Measurements from ENCODE around the gene NOP56. TPM values are rescaled to one million over a fixed set of nuclear protein-coding genes. Genes with fewer than 3 reads are reported as not detected.

NOP56 gene
- total and polyA plus RNA-seq, 2 donors (not counting 3 experiments of a cell fraction or from before 2014, with no cell fraction given) = 151 to 329 TPM

DNA sequence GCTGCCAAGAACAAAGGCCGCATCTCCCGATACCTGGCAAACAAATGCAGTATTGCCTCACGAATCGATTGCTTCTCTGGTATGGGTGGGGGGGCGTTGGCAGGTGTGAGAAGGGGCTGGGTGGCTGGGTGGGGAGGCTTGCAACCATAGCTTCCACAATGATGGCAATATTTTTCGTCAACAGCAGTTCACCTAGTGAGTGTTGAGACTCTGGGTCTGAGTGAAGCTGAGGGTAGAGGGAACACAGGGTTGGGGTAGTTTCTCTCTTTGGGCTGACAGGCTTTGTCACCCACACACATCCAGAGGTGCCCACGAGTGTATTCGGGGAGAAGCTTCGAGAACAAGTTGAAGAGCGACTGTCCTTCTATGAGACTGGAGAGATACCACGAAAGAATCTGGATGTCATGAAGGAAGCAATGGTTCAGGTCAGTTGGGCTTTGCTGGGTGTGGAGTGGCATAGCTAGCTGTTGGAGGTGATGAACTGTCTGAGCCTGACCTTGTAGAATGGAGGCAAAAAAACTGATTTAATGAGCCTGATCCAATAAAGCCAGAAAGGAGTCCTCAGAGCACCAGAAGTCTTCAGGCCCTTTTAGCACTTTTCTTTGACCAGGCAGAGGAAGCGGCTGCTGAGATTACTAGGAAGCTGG is 4.2 kb downstream of the NOP56 start:
- H3K4me1 ChIP-seq (ENCODE audit: control insufficient read depth, extremely low read depth, insufficient read depth, low read length) = peaks cover 19% of the 10 kb centered on the region
- H4K20me1 ChIP-seq (replicated peaks; ENCODE audit: control insufficient read depth, extremely low read depth, insufficient read depth, low read length) = peaks cover 3% of the 10 kb centered on the region
- H3K36me3 ChIP-seq (ENCODE audit: control insufficient read depth in 2 of 2, extremely low read depth in 1 of 2, insufficient read depth in 2 of 2, low read length in 2 of 2) = peaks cover 33 to 55% of the 10 kb centered on the region in 2 experiments
- POLR2A ChIA-PET = no interaction called here
- H3K9me1 ChIP-seq (replicated peaks; ENCODE audit: control insufficient read depth, extremely low read depth, insufficient read depth, low read length) = no peaks in the 10 kb centered on the region
- H2AFZ ChIP-seq (ENCODE audit: low read depth, low read length) = no peak overlapping the region
- FAIRE-seq (no peak), DNase-seq (ENCODE audit: low read depth, low spot score) (no peak)
- no peaks in the 10 kb centered on the region for H3K27me3 ChIP-seq (ENCODE audit: control insufficient read depth in 2 of 2, insufficient read depth in 2 of 2, low read length in 2 of 2)
- CTCF ChIA-PET = interaction anchor here (1.2 kb wide), 1 partner anchor 10 kb away, joined by 3 read pairs; no protein-coding TSS in a partner anchor
- H3K27ac ChIP-seq (ENCODE audit: insufficient read depth, low read depth, low read length) = no peak overlapping the region
- H3K4me3 ChIP-seq (replicated peaks in 1 of 3; ENCODE audit: insufficient read depth in 1 of 3, low read depth in 1 of 3, low read length in 3 of 3) = no peak overlapping the region
- H3K9me3 ChIP-seq (replicated peaks; ENCODE audit: control insufficient read depth, insufficient read depth, low read length) = no peaks in the 10 kb centered on the region
- no TSS peak for BruUV-seq (replicated peaks)
- no peak for TF ChIP-seq GATA2 (IDR thresholded peaks at IDR 0.05; ENCODE audit: insufficient read depth, insufficient read length, low read depth, low read length)
- TF ChIP-seq, protein P1, sequence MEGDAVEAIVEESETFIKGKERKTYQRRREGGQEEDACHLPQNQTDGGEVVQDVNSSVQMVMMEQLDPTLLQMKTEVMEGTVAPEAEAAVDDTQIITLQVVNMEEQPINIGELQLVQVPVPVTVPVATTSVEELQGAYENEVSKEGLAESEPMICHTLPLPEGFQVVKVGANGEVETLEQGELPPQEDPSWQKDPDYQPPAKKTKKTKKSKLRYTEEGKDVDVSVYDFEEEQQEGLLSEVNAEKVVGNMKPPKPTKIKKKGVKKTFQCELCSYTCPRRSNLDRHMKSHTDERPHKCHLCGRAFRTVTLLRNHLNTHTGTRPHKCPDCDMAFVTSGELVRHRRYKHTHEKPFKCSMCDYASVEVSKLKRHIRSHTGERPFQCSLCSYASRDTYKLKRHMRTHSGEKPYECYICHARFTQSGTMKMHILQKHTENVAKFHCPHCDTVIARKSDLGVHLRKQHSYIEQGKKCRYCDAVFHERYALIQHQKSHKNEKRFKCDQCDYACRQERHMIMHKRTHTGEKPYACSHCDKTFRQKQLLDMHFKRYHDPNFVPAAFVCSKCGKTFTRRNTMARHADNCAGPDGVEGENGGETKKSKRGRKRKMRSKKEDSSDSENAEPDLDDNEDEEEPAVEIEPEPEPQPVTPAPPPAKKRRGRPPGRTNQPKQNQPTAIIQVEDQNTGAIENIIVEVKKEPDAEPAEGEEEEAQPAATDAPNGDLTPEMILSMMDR (IDR thresholded peaks at IDR 0.05; ENCODE audit: extremely low read depth in 1 of 2, insufficient read depth in 1 of 2, low read depth in 1 of 2, low read length in 2 of 2) = no peak
- TF ChIP-seq, protein P2, sequence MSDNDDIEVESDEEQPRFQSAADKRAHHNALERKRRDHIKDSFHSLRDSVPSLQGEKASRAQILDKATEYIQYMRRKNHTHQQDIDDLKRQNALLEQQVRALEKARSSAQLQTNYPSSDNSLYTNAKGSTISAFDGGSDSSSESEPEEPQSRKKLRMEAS (IDR thresholded peaks at IDR 0.05; ENCODE audit: insufficient read depth, insufficient read length) = no peak
- no peak for TF ChIP-seq FOS (IDR thresholded peaks at IDR 0.05; ENCODE audit: borderline replicate concordance, insufficient read depth, low read length)
- no peak for TF ChIP-seq POLR2A (IDR thresholded peaks at IDR 0.05; ENCODE audit: low read depth, low read length)
- TF ChIP-seq EZH2 (IDR thresholded peaks at IDR 0.05; ENCODE audit: borderline replicate concordance, low read depth, low read length, severe bottlenecking) = no peak
- no peak for TF ChIP-seq JUN (IDR thresholded peaks at IDR 0.05; ENCODE audit: borderline replicate concordance, insufficient read depth, insufficient read length, low read depth)
- TF ChIP-seq MYC (IDR thresholded peaks at IDR 0.05; ENCODE audit: low read depth, low read length) = no peak
- no peak for TF ChIP-seq POLR2AphosphoS5 (IDR thresholded peaks at IDR 0.05; ENCODE audit: insufficient read depth, low read depth, low read length)
- H3K4me2 ChIP-seq (ENCODE audit: insufficient read depth, low read length) = no peak overlapping the region
- H3K79me2 ChIP-seq (ENCODE audit: control insufficient read depth, insufficient read depth, low read length) = peaks cover 55% of the 10 kb centered on the region
- H3K9ac ChIP-seq (replicated peaks; ENCODE audit: extremely low read depth, insufficient read depth, low read length) = no peak overlapping the region
- intact Hi-C loops (cut with micrococcal nuclease) = loop anchor here (10.0 kb wide), 1 partner anchor 552 kb away; the partner anchor contains the start of gene STK35
- dilution Hi-C loops (cut with MboI; ENCODE audit: extremely low pct_ligation_motif_present, low sequenced_read_pairs) = no loop called here

All from endothelial cell of umbilical vein (primary cell).